Measurements from ENCODE around the gene GET4.
A peak's percentile ranks its signal among the peaks of the same experiment; 100 is the strongest.
"Not testable (repeated sequence)": the region's sequence is repeated elsewhere in the genome, so short reads cannot be mapped to it uniquely, and the experiment has no call there.

The GET4 gene

GRCh38 chr7:869348-869747 is 7.0 kb upstream of the GET4 start:
- no peak overlapping the region for H3K4me3 ChIP-seq (replicated peaks; ENCODE audit: low read depth, low read length)
- TF ChIP-seq CTCF (IDR thresholded peaks at IDR 0.05; ENCODE audit: low read length, missing control alignments) = no peak
- DNase-seq (ENCODE audit: low read depth) = no peak

GRCh38 chr7:871900-872537 is 4.3 kb upstream of the GET4 start:
- no peak for DNase-seq (ENCODE audit: low read depth)
- H3K4me3 ChIP-seq (replicated peaks; ENCODE audit: low read depth, low read length) = no peak overlapping the region
- no peak for TF ChIP-seq CTCF (IDR thresholded peaks at IDR 0.05; ENCODE audit: low read length, missing control alignments)

GRCh38 chr7:872685-873084 is 3.7 kb upstream of the GET4 start:
- DNase-seq (ENCODE audit: low read depth); H3K4me3 ChIP-seq (replicated peaks; ENCODE audit: low read depth, low read length): not testable (repeated sequence)

- DNase-seq (ENCODE audit: low read depth) = peak; percentile 87
- TF ChIP-seq CTCF (IDR thresholded peaks at IDR 0.05; ENCODE audit: low read length, missing control alignments) = peak; percentile 99
- no peak overlapping the region for H3K4me3 ChIP-seq (replicated peaks; ENCODE audit: low read depth, low read length)
These were observed 2.9 kb upstream of the GET4 start for GRCh38 chr7:873367-874002.

GRCh38 chr7:874031-874749 is 2.2 kb upstream of the GET4 start:
- no peak overlapping the region for H3K4me3 ChIP-seq (replicated peaks; ENCODE audit: low read depth, low read length)
- DNase-seq (ENCODE audit: low read depth) = peak; percentile 26
- no peak for TF ChIP-seq CTCF (IDR thresholded peaks at IDR 0.05; ENCODE audit: low read length, missing control alignments)

- H3K4me3 ChIP-seq (replicated peaks; ENCODE audit: low read depth, low read length) = no peak overlapping the region
- no peak for TF ChIP-seq CTCF (IDR thresholded peaks at IDR 0.05; ENCODE audit: low read length, missing control alignments)
- no peak for DNase-seq (ENCODE audit: low read depth)
These were observed 1.3 kb upstream of the GET4 start for GRCh38 chr7:875051-875450.

- peak overlapping the region; percentile 37 for H3K4me3 ChIP-seq (replicated peaks; ENCODE audit: low read depth, low read length)
- no peak for DNase-seq (ENCODE audit: low read depth)
- TF ChIP-seq CTCF (IDR thresholded peaks at IDR 0.05; ENCODE audit: low read length, missing control alignments) = no peak
These were observed 778 bp upstream of the GET4 start for GRCh38 chr7:875476-876076.

All from fibroblast of pulmonary artery (primary cell).